ENCODE measurements around the gene PPCDC.

The PPCDC gene

DNA sequence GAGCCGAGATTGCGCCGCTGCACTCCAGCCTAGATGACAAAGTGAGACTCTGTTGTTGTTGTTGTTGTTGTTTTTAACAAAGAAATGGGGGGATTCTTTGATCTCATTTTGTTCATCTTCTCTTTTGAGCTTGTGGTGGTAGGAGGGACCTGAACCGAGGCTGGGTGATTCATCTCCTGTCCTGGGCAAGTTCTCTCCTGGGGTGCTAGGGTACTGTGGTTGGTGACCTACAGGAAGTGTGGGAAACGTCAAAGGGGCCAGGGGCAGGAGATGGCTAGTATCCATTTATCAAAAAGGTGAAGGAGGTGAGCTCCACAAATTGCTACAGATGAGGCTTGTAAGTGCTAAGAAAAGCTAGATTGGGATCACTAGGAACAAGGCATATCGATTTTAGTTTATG lies 14.3 kb downstream of the PPCDC start:
- no peak overlapping the region for H3K4me3 ChIP-seq (ENCODE audit: low read depth, low read length)
- no peak for DNase-seq (ENCODE audit: low read depth)
- TF ChIP-seq, protein P1, sequence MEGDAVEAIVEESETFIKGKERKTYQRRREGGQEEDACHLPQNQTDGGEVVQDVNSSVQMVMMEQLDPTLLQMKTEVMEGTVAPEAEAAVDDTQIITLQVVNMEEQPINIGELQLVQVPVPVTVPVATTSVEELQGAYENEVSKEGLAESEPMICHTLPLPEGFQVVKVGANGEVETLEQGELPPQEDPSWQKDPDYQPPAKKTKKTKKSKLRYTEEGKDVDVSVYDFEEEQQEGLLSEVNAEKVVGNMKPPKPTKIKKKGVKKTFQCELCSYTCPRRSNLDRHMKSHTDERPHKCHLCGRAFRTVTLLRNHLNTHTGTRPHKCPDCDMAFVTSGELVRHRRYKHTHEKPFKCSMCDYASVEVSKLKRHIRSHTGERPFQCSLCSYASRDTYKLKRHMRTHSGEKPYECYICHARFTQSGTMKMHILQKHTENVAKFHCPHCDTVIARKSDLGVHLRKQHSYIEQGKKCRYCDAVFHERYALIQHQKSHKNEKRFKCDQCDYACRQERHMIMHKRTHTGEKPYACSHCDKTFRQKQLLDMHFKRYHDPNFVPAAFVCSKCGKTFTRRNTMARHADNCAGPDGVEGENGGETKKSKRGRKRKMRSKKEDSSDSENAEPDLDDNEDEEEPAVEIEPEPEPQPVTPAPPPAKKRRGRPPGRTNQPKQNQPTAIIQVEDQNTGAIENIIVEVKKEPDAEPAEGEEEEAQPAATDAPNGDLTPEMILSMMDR (IDR thresholded peaks at IDR 0.05; ENCODE audit: control insufficient read depth, extremely low read depth, insufficient read depth): no peak

DNA sequence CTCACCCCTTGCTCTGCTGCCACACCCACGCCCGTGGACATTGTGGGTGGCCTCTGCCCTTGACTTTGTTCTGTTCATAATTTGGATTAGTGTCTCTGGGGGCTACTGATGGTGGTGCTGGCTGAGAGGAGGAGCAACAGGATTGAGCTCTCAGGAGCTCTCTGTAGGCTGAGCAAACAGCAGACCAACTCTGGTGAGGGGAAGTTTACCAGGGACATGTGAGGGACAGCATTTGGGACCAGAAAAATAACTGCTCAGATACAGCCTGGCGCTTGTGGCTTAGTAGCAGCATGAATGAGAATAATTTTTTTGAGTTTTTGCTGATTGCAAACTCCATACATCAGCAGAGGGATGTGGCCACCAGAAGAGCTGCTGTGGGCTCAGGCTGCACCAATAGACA lies 14.8 kb downstream of the PPCDC start:
- DNase-seq (ENCODE audit: low read depth): no peak
- TF ChIP-seq, protein P1 (IDR thresholded peaks at IDR 0.05; ENCODE audit: control insufficient read depth, extremely low read depth, insufficient read depth): no peak
- no peak overlapping the region for H3K4me3 ChIP-seq (ENCODE audit: low read depth, low read length)

DNA sequence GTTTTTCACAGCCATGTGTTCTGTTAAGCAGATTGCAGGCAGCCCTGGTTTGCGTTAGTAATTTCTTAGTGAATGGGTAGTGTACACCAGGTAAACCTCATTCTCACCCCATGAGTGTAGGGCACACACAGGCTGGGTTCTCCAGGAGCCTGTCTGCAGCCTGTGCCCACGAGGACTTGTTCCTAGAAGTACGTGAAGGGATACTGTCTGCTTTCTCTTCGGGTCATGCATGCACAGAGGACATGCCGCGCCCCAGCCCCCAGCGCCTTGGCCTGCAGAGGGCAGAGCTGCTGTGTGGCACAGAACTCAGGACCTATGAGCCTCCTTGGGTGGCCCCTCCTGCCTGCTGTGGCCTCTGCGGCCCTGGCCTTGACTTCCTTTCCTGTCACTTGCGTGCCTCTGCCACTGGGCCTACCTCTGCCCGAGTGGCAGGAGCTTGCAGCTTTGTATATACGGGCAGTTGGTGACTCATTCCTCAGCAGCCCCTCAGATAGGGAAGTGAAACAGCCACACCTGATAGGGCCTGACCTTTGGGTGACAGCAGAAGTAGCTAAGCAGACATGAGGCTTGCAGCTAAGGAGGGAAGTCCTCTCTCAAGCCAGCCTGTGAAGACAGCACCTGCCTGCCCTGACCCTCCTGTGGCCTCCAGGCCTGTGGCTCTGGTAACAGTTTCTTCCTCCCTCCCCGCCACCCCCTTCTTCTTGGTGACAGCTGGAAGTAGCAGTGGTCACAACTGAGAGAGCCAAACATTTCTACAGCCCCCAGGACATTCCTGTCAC lies 19.5 kb downstream of the PPCDC start:
- no peak for DNase-seq (ENCODE audit: low read depth)
- TF ChIP-seq, protein P1 (IDR thresholded peaks at IDR 0.05; ENCODE audit: control insufficient read depth, extremely low read depth, insufficient read depth): peak; percentile 21; the same call in 1 of the 2 replicates
- no peak overlapping the region for H3K4me3 ChIP-seq (ENCODE audit: low read depth, low read length)

DNA sequence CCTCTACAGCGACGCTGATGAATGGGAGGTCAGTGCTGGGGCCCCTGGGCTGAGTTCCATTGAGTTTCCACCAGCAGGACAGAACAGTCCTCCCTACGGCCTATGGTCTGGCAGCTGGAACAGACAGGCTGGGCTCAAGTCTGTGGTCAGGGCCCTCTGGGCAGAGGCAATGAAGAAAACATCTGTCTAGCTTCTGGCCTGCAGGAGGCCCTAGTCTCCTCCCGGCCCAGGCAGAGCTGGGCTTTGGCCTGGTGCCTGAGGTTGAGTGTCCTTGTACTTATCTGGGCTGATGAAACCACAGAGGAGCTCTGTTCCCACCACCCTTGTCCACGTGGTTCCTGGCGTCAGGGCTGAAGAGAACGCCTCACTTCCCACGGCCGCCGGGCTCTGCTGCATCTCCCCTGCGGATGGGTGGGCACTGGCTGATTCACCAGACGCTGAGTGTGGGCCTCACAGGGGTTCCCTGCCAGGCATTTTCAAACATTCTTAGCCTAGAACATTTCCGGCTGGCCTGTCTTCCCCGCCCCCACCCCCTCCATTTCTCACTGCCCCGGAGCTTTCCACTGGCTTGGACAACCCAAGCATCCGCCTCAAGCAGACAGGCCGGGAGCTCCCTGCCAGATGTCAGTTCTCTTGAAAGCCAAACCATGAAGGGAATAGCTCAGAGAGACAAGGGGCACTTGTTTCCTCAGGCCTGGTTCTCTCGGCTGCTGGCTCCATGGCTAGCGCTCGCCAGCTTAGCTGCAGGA lies 20.3 kb downstream of the PPCDC start:
- DNase-seq (ENCODE audit: low read depth): no peak
- TF ChIP-seq, protein P1 (IDR thresholded peaks at IDR 0.05; ENCODE audit: control insufficient read depth, extremely low read depth, insufficient read depth): no peak
- no peak overlapping the region for H3K4me3 ChIP-seq (ENCODE audit: low read depth, low read length)

DNA sequence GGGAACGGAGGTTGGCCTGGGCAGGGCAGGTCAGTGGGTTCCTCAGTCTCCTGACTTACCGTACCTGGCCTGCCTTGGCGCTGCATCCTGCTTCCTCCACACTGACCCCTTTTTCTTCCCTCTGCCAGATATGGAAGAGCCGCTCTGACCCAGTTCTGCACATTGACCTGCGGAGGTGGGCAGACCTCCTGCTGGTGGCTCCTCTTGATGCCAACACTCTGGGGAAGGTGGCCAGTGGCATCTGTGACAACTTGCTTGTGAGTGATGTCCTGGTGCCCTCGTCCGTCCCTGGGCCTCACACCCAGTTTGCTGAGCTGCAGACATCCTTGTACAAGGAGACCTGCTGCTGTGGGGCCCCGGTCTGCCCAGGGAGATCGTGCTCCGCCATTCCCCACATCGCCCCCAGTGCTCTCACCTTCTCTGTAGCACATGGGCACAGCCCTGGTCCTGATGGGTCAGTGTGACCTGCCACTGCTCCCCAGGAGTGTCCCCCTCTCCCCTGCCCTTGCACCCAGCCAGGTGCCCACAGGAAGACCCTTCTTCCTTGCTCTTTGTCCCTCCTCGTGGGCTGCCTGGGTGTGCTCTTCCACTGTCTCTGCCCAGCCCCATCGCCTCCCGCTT lies 21.0 kb downstream of the PPCDC start:
- no peak overlapping the region for H3K4me3 ChIP-seq (ENCODE audit: low read depth, low read length)
- DNase-seq (ENCODE audit: low read depth): no peak
- TF ChIP-seq, protein P1 (IDR thresholded peaks at IDR 0.05; ENCODE audit: control insufficient read depth, extremely low read depth, insufficient read depth): no peak

DNA sequence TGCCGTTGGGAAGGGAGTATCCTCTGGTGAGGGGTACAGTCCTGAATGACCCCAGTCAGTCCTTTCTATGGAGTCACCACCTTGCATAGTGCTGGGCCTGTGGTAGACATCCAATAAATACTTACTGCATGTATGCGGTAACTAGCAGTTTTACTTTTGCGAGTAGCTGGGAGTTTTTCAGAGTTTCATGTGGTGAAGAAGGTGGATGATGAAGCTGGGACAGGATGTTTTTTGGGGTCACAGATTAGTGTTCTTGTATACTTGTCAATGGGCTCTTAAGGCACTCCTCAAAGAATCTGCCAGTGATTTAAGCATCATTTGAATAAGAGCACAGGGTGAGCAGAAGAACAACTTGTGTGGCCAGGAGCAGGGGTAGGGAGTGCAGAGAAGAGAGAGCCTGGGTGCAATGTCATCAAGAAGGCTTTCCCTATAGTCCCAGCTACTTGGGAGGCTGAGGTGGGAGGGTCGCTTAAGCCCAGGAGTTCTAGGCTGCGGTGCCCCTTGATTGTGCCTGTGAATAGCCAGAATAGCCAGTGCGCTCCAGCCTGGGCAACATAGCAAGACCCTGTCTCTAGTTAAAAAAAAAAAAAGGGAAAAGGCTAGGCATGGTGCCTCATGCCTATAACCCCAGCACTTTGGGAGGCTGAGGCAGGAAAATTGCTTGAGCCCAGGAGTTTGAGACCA lies 22.1 kb downstream of the PPCDC start:
- H3K4me3 ChIP-seq (ENCODE audit: low read depth, low read length): no peak overlapping the region
- TF ChIP-seq, protein P1 (IDR thresholded peaks at IDR 0.05; ENCODE audit: control insufficient read depth, extremely low read depth, insufficient read depth): no peak
- no peak for DNase-seq (ENCODE audit: low read depth)

Data from LNCaP clone FGC (cell line).